HG03095 (cell line): ENCODE results near the gene GABPA.

Experiments used
- ATAC-seq: cut with Tn5 transposase; IDR thresholded peaks from one replicate; pipeline ENCODE4 v1.9.1; 2021; ENCODE audit warnings: moderate library complexity; ENCODE audit not compliant: unreplicated experiment

GABPA gene

DNA sequence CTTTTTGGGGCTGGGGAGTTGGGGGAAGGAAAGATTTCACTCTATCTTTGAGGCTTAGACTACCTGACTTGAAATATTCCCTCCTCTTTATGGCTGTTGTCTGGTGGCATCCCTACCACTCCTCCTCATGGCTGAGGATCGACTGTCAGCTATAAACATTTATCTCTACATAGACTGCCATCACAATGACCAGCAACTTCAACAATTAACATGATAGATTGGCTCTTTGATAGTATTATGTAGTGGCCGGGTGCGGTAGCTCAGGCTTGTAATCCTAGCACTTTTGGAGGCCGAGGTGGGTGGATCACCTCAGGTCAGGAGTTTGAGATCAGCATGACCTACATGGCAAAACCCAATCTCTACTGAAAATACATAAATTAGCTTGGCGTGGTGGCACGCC, 72.4 kb downstream of the GABPA start:
- no peak for ATAC-seq

DNA sequence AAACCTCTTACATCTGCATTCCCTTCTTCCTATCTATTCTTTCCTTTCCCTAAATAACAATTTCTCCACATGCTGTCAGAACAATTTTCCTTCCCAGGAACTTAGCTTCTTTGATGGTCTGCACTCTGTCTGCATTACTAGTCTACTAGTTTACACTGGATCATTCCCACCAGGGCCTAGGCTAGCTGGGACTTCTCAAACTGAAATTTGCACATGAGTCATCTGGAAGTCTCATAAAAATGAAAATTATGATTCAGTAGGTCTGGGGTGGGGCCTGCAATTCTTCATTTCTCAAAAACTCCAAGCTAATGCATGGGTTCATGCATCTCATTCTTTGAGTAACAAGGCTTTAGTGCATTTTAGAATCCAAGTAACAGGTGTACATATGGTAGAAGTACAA, 74.2 kb downstream of the GABPA start:
- no peak for ATAC-seq

DNA sequence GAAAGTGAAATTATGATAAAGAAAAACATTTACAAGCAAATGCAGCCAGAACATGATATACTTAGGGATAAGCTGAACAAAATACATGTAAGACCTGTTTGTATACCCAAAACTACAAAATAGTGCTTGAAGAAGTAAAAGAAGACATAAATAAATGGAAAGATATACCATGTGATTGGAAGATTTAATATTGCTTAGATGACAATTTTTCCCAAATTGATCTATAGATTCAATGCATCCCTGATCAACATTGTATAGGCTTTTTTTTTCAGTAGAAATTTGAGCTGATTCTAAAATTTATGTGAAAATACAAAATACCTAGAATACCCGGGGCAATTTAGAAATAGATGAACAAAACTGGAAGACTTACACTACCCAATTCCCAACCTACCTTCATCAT, 76.4 kb downstream of the GABPA start:
- no peak for ATAC-seq

DNA sequence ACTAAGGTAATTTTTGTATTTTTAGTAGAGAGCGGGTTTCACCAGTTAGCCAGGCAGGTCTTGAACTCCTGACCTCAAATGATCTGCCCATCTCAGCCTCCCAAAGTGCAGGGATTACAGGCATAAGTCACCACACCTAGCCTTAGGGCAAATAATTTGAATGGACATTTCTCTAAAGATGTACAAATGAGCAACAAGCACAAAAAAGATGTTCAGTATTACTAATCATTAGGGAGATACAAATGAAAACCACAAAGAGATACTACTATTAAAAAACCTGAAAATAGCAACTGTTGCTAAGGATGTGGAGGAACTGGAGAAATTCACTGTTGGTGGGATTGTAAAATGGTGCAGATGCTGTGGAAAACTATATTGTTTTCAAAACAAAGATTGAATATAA, 79.1 kb downstream of the GABPA start:
- ATAC-seq, result no peak

DNA sequence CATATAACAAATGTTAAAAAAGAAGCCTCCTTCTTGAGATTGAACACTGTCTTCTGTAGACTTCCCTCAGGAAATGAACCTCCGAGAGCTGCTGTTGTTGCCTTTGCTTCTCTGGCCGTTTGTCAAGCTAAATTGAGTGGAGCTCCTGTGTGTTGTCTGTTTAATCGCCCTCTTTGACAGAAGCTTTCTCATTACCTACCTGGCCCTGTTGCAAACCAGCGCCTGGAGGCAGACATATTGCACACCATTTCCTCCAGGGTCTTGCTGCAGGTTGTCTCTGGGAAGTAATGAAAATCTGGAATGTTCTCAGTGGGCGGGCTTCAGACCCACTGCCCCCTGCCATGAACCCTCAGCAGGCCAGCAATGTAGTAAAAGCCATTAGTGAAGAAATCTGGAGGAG, 83.3 kb downstream of the GABPA start:
- no peak for ATAC-seq

DNA sequence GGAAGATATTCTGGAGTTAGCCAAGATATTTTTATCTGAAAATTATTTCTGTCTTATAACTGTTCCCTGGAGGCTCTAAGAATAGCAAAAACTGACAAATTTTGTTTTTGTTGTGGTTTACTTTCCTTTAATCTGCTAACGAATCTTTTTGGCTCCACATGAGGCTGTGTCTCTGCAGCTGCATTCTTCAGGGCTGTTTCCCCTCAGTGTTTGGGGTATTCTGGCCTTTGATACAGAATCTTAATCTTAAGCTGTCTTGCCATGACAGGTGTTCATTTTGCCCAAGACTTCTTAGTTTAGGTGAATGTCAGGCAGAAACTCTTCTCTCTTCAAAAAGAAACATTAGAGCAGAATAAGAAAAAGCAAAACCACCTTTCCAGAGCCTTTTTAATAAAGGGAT, 83.8 kb downstream of the GABPA start:
- ATAC-seq, result no peak
